H1 (cell line): ENCODE results near the gene KCNE3.

Experiments used
- CREB1 ChIP-seq: IDR thresholded peaks from 2 replicates; pipeline ENCODE4 v1.6.1; 2012; ENCODE audit warnings: inconsistent platforms
- CTCF ChIP-seq, 3 experiments: IDR thresholded peaks; 1 replicate in 2 of 3; 2 replicates in 1 of 3; pipeline versions ENCODE4 v1.5.1 to v1.6.1; 2011; ENCODE audit warnings: low read length in 3 of 3, mild to moderate bottlenecking in 3 of 3, inconsistent platforms in 2 of 3, low read depth in 1 of 3, moderate library complexity in 1 of 3; ENCODE audit not compliant: insufficient read depth in 1 of 3; ENCODE audit errors: control extremely low read depth in 1 of 3
- EZH2 ChIP-seq: fragments of 200-600 bp; sonication (generic); IDR thresholded peaks from 2 replicates; pipeline ENCODE4 v1.7.1; 2012; ENCODE audit warnings: low read depth, mild to moderate bottlenecking, moderate library complexity, low read length, inconsistent platforms; ENCODE audit not compliant: severe bottlenecking
- HDAC2 ChIP-seq, 2 experiments: fragments of 300-600 bp in 1 of 2; sonication (generic) in 1 of 2; IDR thresholded peaks; 2 replicates each; pipeline ENCODE4 v1.6.1; 2011 to 2012; ENCODE audit warnings: low read depth in 2 of 2, low read length in 2 of 2, mild to moderate bottlenecking in 2 of 2, moderate library complexity in 2 of 2, borderline replicate concordance in 1 of 2, inconsistent platforms in 1 of 2
- HDAC6 ChIP-seq: IDR thresholded peaks from one replicate; pipeline ENCODE4 v1.7.1; 2012; ENCODE audit warnings: low read depth, mild to moderate bottlenecking, inconsistent platforms, low read length, moderate library complexity
- NRF1 ChIP-seq: IDR thresholded peaks from 2 replicates; pipeline ENCODE4 v1.6.1; 2011; ENCODE audit warnings: mild to moderate bottlenecking, low read depth, low read length, improper control_type of control experiment
- POLR2AphosphoS5 ChIP-seq: IDR thresholded peaks from 2 replicates; pipeline ENCODE4 v1.6.1; 2011; ENCODE audit warnings: low read depth, low read length
- SIX5 ChIP-seq: IDR thresholded peaks from 2 replicates; pipeline ENCODE4 v1.6.1; 2011; ENCODE audit warnings: mild to moderate bottlenecking, low read depth, low read length
- SP1 ChIP-seq: IDR thresholded peaks from 2 replicates; pipeline ENCODE4 v1.6.1; 2011; ENCODE audit warnings: low read depth, low read length
- SP4 ChIP-seq: IDR thresholded peaks from 2 replicates; pipeline ENCODE4 v1.6.1; 2012; ENCODE audit warnings: low read length, inconsistent platforms

DNA sequence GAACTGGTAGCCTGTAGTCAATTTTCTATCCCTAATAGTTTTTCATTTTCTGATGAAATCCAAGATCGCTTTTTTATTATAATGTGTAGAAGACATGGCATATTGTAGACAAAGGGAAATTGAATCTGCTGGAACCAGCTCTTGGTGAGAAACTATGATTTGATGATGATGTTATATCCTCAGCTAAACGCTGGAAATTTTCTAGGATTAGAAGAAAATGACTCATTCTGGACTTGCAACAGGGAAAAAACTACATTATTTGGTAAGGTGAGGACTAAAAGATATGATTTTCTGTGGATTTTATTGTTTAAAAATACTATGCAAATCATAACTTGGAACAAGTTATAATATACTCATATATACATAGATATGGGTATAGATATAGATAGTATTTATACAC lies 55.0 kb downstream of the KCNE3 start:
- no peak for TF ChIP-seq HDAC2 (IDR thresholded peaks at IDR 0.05; ENCODE audit: borderline replicate concordance in 1 of 2, low read depth in 2 of 2, low read length in 2 of 2)
- TF ChIP-seq CTCF (IDR thresholded peaks at IDR 0.05; ENCODE audit: control extremely low read depth in 1 of 3, insufficient read depth in 1 of 3, low read depth in 1 of 3, low read length in 3 of 3), result no peak
- TF ChIP-seq CREB1, result no peak
- no peak for TF ChIP-seq SP1
- TF ChIP-seq SIX5, result no peak
- no peak for TF ChIP-seq SP4
- no peak for TF ChIP-seq POLR2AphosphoS5
- no peak for TF ChIP-seq HDAC6
- TF ChIP-seq NRF1, result no peak
- TF ChIP-seq EZH2, result no peak
